ENCODE results near the gene RABEP1. TPM values are rescaled to one million over a fixed set of nuclear protein-coding genes. Genes with fewer than 3 reads are reported as not detected.

The RABEP1 gene
- total RNA-seq, 1 experiment from 2014 or later: 38.4 TPM

GRCh38 chr17:5381542-5381941, 99.5 kb downstream of the RABEP1 start:
- in situ Hi-C loops (cut with HindIII; ENCODE audit: low pct_unique_long_range_greater_than_20kb, low sequenced_read_pairs): no loop called here
- no peak for DNase-seq (ENCODE audit: low read depth, low spot score)

- no peak for DNase-seq (ENCODE audit: low read depth, low spot score)
- in situ Hi-C loops (cut with HindIII; ENCODE audit: low pct_unique_long_range_greater_than_20kb, low sequenced_read_pairs): no loop called here
These were observed 109.6 kb downstream of the RABEP1 start for GRCh38 chr17:5391678-5392077.

- no peak for DNase-seq (ENCODE audit: low read depth, low spot score)
- in situ Hi-C loops (cut with HindIII; ENCODE audit: low pct_unique_long_range_greater_than_20kb, low sequenced_read_pairs): no loop called here
These were observed 114.5 kb downstream of the RABEP1 start for GRCh38 chr17:5396612-5397011.

- in situ Hi-C loops (cut with HindIII; ENCODE audit: low pct_unique_long_range_greater_than_20kb, low sequenced_read_pairs): no loop called here
These were observed 117.7 kb downstream of the RABEP1 start for GRCh38 chr17:5399767-5400166.

DNA sequence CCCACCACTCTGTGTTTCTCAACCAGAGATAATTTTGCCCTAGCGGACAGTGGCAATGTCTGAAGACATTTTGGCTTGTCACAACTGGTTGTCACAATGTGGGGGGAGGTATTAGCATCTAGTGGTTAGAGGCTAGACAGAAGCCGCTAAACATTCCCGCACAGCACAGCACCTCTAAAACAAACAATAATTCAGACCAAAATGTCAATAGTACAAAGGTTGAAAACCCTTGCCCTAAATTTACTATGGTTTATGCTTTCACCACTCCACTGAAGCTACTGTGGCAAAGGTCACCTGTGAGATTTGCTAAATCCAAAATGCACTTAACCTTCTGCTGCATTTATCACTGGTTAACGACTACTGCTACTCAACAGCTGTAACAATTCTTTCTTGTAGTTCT, 123.3 kb downstream of the RABEP1 start:
- in situ Hi-C loops (cut with HindIII; ENCODE audit: low pct_unique_long_range_greater_than_20kb, low sequenced_read_pairs): no loop called here

More at GRCh38 chr17:5399767-5400166, 117.7 kb downstream of the RABEP1 start:
- no peak for DNase-seq (ENCODE audit: low read depth, low spot score)

GRCh38 chr17:5408186-5408585, 126.1 kb downstream of the RABEP1 start:
- in situ Hi-C loops (cut with HindIII; ENCODE audit: low pct_unique_long_range_greater_than_20kb, low sequenced_read_pairs): no loop called here

More for the DNA sequence above, 123.3 kb downstream of the RABEP1 start:
- no peak for DNase-seq (ENCODE audit: low read depth, low spot score)

DNA sequence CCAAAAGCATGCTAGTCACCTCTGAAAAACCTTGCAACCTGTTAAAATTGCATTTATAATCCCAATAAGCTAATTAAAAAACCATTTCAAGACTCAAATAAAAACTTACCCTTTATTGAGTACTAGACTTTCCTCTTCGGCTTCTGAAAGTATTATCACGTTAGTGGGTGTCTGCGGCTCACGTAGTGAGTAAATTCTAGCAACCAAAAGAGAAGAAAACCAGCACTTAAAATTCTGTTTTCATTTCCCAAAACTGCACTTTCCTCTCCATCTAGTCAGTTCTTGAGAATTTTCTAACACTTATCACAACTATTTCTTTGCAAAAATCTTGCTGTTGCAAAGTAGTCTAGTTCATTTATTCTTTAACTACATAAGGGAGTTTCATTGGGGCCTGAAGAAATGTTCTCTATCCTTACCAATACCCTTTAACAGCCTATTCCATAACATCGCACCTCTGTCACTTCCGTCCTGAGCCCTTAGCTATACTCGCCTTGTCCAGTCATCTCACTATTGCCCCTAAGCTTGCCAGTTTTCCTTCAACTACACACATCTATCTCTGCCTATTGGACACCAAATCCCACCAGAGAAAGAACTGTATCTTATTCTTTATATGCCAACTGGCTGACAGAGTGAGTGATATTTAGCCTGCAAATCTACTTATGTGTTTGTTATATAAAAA, 128.6 kb downstream of the RABEP1 start:
- in situ Hi-C loops (cut with HindIII; ENCODE audit: low pct_unique_long_range_greater_than_20kb, low sequenced_read_pairs): no loop called here
- DNase-seq (ENCODE audit: low read depth, low spot score): no peak

More at GRCh38 chr17:5408186-5408585, 126.1 kb downstream of the RABEP1 start:
- no peak for DNase-seq (ENCODE audit: low read depth, low spot score)

- in situ Hi-C loops (cut with HindIII; ENCODE audit: low pct_unique_long_range_greater_than_20kb, low sequenced_read_pairs): no loop called here
- DNase-seq (ENCODE audit: low read depth, low spot score): no peak
These were observed 131.6 kb downstream of the RABEP1 start for GRCh38 chr17:5413682-5414081.

DNA sequence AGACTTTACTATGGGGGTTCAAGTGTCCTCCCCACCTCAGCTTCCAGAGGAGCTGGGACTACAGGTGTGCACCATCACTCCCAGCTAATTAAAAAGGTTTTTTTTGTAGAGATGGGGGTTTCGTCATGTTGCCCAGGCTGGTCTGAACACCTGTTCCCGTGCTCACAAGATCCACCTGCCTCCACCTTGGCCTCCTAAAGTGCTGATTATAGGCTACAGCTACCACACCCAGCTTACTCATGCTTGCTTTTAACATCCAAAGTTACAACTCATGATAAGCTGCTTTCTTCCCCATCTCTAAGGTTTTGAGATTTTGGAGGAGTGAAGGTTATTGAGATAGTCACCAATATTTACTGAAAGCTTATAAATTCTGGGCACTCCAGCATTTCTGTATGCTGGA, 134.8 kb downstream of the RABEP1 start:
- no peak for DNase-seq (ENCODE audit: low read depth, low spot score)
- in situ Hi-C loops (cut with HindIII; ENCODE audit: low pct_unique_long_range_greater_than_20kb, low sequenced_read_pairs): no loop called here

- in situ Hi-C loops (cut with HindIII; ENCODE audit: low pct_unique_long_range_greater_than_20kb, low sequenced_read_pairs): no loop called here
- peak; percentile 30 for DNase-seq (ENCODE audit: low read depth, low spot score)
These were observed 136.8 kb downstream of the RABEP1 start for GRCh38 chr17:5418858-5419355.

DNA sequence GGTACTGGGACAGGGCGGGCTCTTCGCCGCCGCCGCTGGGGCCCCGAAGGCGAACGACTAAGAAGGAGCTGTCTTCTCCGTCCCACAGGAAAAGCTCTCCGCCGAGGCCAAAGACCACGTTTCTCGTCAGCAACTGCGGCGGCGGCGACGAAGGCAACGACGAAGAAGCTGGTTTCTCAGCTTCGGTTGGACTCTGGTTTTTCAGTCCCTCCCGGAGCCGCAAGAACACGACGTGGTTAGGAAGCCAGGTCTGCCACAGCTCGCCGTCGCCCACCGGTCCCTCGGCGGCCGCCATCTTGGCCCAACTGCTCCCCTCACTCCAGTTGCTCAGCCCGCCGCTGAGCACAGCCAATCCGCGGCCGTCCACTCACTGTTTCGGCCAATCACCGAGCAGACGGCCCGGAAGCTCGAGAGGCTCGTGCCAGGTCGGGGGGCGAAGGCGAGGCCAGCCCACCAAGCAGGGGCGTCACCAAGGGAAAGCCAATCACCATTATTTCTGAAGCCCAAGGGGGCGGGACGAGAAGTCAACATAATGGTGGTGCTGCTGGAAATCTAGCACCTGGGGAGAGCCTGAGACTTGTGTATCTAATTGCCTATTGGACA, 137.4 kb downstream of the RABEP1 start, which contains the start of gene NUP88:
Gene NUP88, minus strand, starts transcription at position 307 of the 603 bp plus-strand sequence. Its CDS starts 12 bp downstream, at position 295.
- in situ Hi-C loops (cut with HindIII; ENCODE audit: low pct_unique_long_range_greater_than_20kb, low sequenced_read_pairs): no loop called here
- DNase-seq (ENCODE audit: low read depth, low spot score): peak; percentile 98

DNA sequence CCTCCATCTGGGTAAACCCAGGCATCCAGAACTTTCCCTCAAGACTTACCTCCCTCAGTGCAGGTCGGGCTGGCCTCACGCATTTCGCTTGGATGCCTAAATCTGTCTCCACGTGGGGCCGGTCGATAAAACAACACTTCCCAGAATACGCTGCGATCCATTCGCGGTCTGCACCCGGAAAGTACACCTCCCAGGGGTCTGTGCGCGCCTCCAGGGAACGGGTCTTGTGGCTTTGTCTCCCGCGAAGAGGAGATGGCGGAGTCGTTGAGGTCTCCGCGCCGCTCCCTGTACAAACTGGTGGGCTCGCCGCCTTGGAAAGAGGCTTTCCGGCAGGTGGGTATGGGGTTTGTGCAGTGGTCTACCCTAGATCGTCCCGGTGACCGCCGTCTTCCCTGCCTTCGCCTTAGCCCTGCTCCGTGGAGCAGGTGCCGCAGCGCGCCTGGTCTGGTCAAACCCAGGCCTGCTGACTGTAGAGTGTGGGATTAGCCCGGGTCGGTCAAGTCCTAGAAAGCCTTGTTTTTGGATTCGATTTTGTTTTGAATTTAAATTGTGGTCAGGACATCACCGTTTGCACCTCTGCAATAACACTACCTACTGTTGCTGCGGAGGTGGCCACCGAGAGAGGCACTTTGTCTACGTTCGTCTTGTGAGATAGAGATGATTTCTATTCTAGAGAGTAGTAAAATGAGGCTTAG, 138.0 kb downstream of the RABEP1 start, which contains the start of gene RPAIN:
Gene RPAIN, plus strand, starts transcription at position 224 of the 695 bp plus-strand sequence. Its CDS starts 29 bp downstream, at position 253.
- in situ Hi-C loops (cut with HindIII; ENCODE audit: low pct_unique_long_range_greater_than_20kb, low sequenced_read_pairs): no loop called here
- peak; percentile 91 for DNase-seq (ENCODE audit: low read depth, low spot score)

DNA sequence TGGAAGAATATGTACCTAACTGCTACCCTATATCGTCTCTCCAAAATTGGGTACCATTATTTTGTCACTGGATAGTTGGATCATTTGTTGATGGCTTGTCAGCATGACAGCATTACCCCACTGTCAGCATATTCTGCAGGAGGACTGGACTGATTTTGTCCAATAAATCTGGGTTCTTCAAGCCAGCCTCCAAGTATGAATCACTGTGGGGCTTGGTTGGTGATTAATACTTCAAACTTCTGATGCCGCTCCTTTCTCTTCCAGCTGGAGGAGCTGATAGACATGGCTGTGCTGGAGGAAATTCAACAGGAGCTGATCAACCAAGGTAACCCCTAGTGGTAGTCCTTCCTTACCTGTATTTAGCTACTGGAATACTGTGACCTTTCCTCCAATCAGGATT, 140.4 kb downstream of the RABEP1 start:
- in situ Hi-C loops (cut with HindIII; ENCODE audit: low pct_unique_long_range_greater_than_20kb, low sequenced_read_pairs): no loop called here
- no peak for DNase-seq (ENCODE audit: low read depth, low spot score)

- in situ Hi-C loops (cut with HindIII; ENCODE audit: low pct_unique_long_range_greater_than_20kb, low sequenced_read_pairs): no loop called here
- DNase-seq (ENCODE audit: low read depth, low spot score): no peak
These were observed 142.8 kb downstream of the RABEP1 start for GRCh38 chr17:5424909-5425308.

- in situ Hi-C loops (cut with HindIII; ENCODE audit: low pct_unique_long_range_greater_than_20kb, low sequenced_read_pairs): no loop called here
These were observed 143.7 kb downstream of the RABEP1 start for GRCh38 chr17:5425826-5426225.

DNA sequence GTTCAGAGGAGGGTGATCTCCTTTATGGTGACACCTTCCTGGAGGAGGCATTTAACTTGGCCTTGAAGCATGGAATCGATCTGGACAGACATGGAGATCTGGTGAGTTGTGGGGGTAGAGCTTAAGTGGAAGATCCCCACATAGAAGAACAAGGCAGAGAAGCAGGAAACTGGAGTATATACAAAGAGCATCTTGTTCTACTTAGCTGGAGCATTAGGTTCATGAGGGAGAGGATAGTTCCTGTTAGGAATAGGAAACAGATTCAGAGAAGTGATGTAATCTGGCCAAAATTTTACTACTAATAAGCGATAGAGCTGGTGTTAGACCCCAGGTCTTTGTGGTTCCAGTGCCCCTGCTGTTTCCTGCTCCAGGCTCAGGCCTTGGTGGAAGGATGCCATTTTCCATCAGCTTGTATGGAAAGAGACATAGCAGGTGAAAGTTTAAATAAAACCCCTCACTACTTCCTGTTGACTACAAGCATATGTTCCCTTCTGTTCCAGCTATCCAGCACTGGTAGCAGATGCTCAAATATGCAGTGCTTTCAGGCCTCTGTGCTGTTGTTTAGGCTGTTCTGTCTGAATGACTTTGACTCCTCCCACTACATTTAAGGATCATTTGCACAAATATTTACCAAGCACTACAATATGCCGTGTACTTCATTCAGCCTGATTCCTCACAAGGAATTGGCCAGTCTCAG, 147.3 kb downstream of the RABEP1 start:
- DNase-seq (ENCODE audit: low read depth, low spot score): peak; percentile 32
- in situ Hi-C loops (cut with HindIII; ENCODE audit: low pct_unique_long_range_greater_than_20kb, low sequenced_read_pairs): no loop called here

More at GRCh38 chr17:5425826-5426225, 143.7 kb downstream of the RABEP1 start:
- DNase-seq (ENCODE audit: low read depth, low spot score): no peak

DNA sequence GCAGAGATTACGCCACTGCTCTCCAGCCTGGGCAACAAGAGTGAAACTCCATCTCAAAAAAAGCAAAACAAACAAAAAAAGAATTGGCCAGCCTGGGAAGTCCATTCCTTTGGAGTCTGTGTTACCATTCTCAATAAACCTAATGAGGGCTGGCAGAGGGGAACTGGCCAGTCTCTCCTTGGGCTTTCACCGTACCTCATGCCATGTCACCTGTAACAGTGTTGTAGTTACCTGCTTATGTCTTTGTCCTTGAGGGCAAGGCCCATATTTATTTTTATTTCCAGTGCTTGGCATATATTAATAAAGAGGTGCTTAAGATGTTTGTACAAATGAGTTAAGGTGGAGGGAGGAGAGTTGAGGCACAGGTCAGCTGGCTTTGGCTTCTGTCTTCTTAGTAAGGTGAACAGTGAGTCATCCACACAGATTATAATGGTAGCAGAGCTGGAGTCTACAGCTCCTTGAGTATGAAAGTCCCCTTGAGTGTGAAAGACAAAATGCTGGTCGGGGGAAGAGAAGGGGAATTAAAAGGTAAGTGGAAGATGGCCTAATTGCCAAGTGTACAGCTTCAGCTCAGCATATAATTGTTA, 148.4 kb downstream of the RABEP1 start:
- in situ Hi-C loops (cut with HindIII; ENCODE audit: low pct_unique_long_range_greater_than_20kb, low sequenced_read_pairs): no loop called here

More for the DNA sequence above, 148.4 kb downstream of the RABEP1 start:
- DNase-seq (ENCODE audit: low read depth, low spot score): no peak

Data from SK-MEL-5 (cell line).